ENCODE data around the gene HLA-DPA1.
"Not testable (repeated sequence)": the region's sequence is repeated elsewhere in the genome, so short reads cannot be mapped to it uniquely, and the experiment has no call there.

The HLA-DPA1 gene

GRCh38 chr6:33064723-33065122, 8.7 kb downstream of the HLA-DPA1 start:
- no peak overlapping the region for H3K4me3 ChIP-seq
- no peak for DNase-seq (ENCODE audit: low read depth, low spot score)
- H3K9me3 ChIP-seq (ENCODE audit: low read depth, low read length) = no peaks in the 10 kb centered on the region
- H3K9ac ChIP-seq (ENCODE audit: insufficient read length) = no peak overlapping the region
- no peak overlapping the region for H3K27ac ChIP-seq
- TF ChIP-seq EZH2 (IDR thresholded peaks at IDR 0.05) (no peak), POLR2AphosphoS5 (IDR thresholded peaks at IDR 0.05; ENCODE audit: borderline replicate concordance, low read depth, low read length) (no peak), FOXP2 (optimal IDR thresholded peaks at IDR 0.05; ENCODE audit: control extremely low read depth, extremely low read length, insufficient read depth) (no peak)
- no peaks in the 10 kb centered on the region for H3K36me3 ChIP-seq (ENCODE audit: insufficient read depth, low read length)

GRCh38 chr6:33063435-33063834, 10.0 kb downstream of the HLA-DPA1 start:
- not testable (repeated sequence) for DNase-seq (ENCODE audit: low read depth, low spot score); H3K27ac ChIP-seq; H3K9ac ChIP-seq (ENCODE audit: insufficient read length); H3K36me3 ChIP-seq (ENCODE audit: insufficient read depth, low read length); H3K4me3 ChIP-seq; H3K9me3 ChIP-seq (ENCODE audit: low read depth, low read length)

GRCh38 chr6:33061987-33062386, 11.5 kb downstream of the HLA-DPA1 start:
- H3K9me3 ChIP-seq (ENCODE audit: low read depth, low read length) = no peaks in the 10 kb centered on the region
- no peak for DNase-seq (ENCODE audit: low read depth, low spot score)
- H3K4me3 ChIP-seq = no peak overlapping the region
- no peaks in the 10 kb centered on the region for H3K36me3 ChIP-seq (ENCODE audit: insufficient read depth, low read length)
- no peak for TF ChIP-seq EZH2 (IDR thresholded peaks at IDR 0.05)
- TF ChIP-seq FOXP2 (optimal IDR thresholded peaks at IDR 0.05; ENCODE audit: control extremely low read depth, extremely low read length, insufficient read depth) = no peak
- TF ChIP-seq POLR2AphosphoS5 (IDR thresholded peaks at IDR 0.05; ENCODE audit: borderline replicate concordance, low read depth, low read length) = no peak
- no peak overlapping the region for H3K9ac ChIP-seq (ENCODE audit: insufficient read length)
- no peak overlapping the region for H3K27ac ChIP-seq

- TF ChIP-seq FOXP2 (optimal IDR thresholded peaks at IDR 0.05; ENCODE audit: control extremely low read depth, extremely low read length, insufficient read depth) (no peak), EZH2 (IDR thresholded peaks at IDR 0.05) (no peak), POLR2AphosphoS5 (IDR thresholded peaks at IDR 0.05; ENCODE audit: borderline replicate concordance, low read depth, low read length) (no peak)
Measured at GRCh38 chr6:33057222-33058150, 16.0 kb downstream of the HLA-DPA1 start.

GRCh38 chr6:33053230-33053629, 20.2 kb downstream of the HLA-DPA1 start:
- no peak overlapping the region for H3K4me3 ChIP-seq
- H3K9ac ChIP-seq (ENCODE audit: insufficient read length) = no peak overlapping the region
- DNase-seq (ENCODE audit: low read depth, low spot score) = no peak
- H3K9me3 ChIP-seq (ENCODE audit: low read depth, low read length) = no peaks in the 10 kb centered on the region
- TF ChIP-seq EZH2 (IDR thresholded peaks at IDR 0.05) (no peak), FOXP2 (optimal IDR thresholded peaks at IDR 0.05; ENCODE audit: control extremely low read depth, extremely low read length, insufficient read depth) (no peak), POLR2AphosphoS5 (IDR thresholded peaks at IDR 0.05; ENCODE audit: borderline replicate concordance, low read depth, low read length) (no peak)
- no peaks in the 10 kb centered on the region for H3K36me3 ChIP-seq (ENCODE audit: insufficient read depth, low read length)
- no peak overlapping the region for H3K27ac ChIP-seq

More at GRCh38 chr6:33057222-33058150, 16.0 kb downstream of the HLA-DPA1 start:
- DNase-seq (ENCODE audit: low read depth, low spot score) = no peak
- Histone ChIP-seq H3K27ac (no peak overlapping the region), H3K9ac (ENCODE audit: insufficient read length) (no peak overlapping the region), H3K36me3 (ENCODE audit: insufficient read depth, low read length) (no peaks in the 10 kb centered on the region), H3K4me3 (no peak overlapping the region), H3K9me3 (ENCODE audit: low read depth, low read length) (no peaks in the 10 kb centered on the region)

- no peak for DNase-seq (ENCODE audit: low read depth, low spot score)
- no peak overlapping the region for H3K9ac ChIP-seq (ENCODE audit: insufficient read length)
- no peak overlapping the region for H3K4me3 ChIP-seq
- TF ChIP-seq POLR2AphosphoS5 (IDR thresholded peaks at IDR 0.05; ENCODE audit: borderline replicate concordance, low read depth, low read length) = no peak
- no peak for TF ChIP-seq EZH2 (IDR thresholded peaks at IDR 0.05)
- TF ChIP-seq FOXP2 (optimal IDR thresholded peaks at IDR 0.05; ENCODE audit: control extremely low read depth, extremely low read length, insufficient read depth) = no peak
- H3K36me3 ChIP-seq (ENCODE audit: insufficient read depth, low read length) = no peaks in the 10 kb centered on the region
- H3K27ac ChIP-seq = no peak overlapping the region
- no peaks in the 10 kb centered on the region for H3K9me3 ChIP-seq (ENCODE audit: low read depth, low read length)
Measured at GRCh38 chr6:33052627-33053026, 20.8 kb downstream of the HLA-DPA1 start.

- no peak overlapping the region for H3K4me3 ChIP-seq
- no peaks in the 10 kb centered on the region for H3K9me3 ChIP-seq (ENCODE audit: low read depth, low read length)
- H3K36me3 ChIP-seq (ENCODE audit: insufficient read depth, low read length) = no peaks in the 10 kb centered on the region
- H3K27ac ChIP-seq = no peak overlapping the region
- TF ChIP-seq POLR2AphosphoS5 (IDR thresholded peaks at IDR 0.05; ENCODE audit: borderline replicate concordance, low read depth, low read length) (no peak), FOXP2 (optimal IDR thresholded peaks at IDR 0.05; ENCODE audit: control extremely low read depth, extremely low read length, insufficient read depth) (no peak), EZH2 (IDR thresholded peaks at IDR 0.05) (no peak)
- no peak overlapping the region for H3K9ac ChIP-seq (ENCODE audit: insufficient read length)
- DNase-seq (ENCODE audit: low read depth, low spot score) = no peak
Measured at GRCh38 chr6:33050014-33050810, 23.2 kb downstream of the HLA-DPA1 start.

GRCh38 chr6:33049323-33050013, 24.0 kb downstream of the HLA-DPA1 start:
- Histone ChIP-seq H3K9me3 (ENCODE audit: low read depth, low read length) (no peaks in the 10 kb centered on the region), H3K27ac (no peak overlapping the region), H3K9ac (ENCODE audit: insufficient read length) (no peak overlapping the region), H3K4me3 (no peak overlapping the region), H3K36me3 (ENCODE audit: insufficient read depth, low read length) (no peaks in the 10 kb centered on the region)
- no peak for DNase-seq (ENCODE audit: low read depth, low spot score)
- no peak for TF ChIP-seq EZH2 (IDR thresholded peaks at IDR 0.05)
- no peak for TF ChIP-seq FOXP2 (optimal IDR thresholded peaks at IDR 0.05; ENCODE audit: control extremely low read depth, extremely low read length, insufficient read depth)
- no peak for TF ChIP-seq POLR2AphosphoS5 (IDR thresholded peaks at IDR 0.05; ENCODE audit: borderline replicate concordance, low read depth, low read length)
